ENCODE measurements around the gene NUTM1.

Gene NUTM1

GRCh38 chr15:34314491-34315490, 28.3 kb upstream of the NUTM1 start:
- H3K9ac ChIP-seq (ENCODE audit: low read depth, low read length, poor library complexity, severe bottlenecking): peak overlapping the region; percentile 11
- no peaks in the 10 kb centered on the region for H3F3A ChIP-seq (ENCODE audit: low read depth)
- TF ChIP-seq EZH2phosphoT487 (IDR thresholded peaks at IDR 0.05; ENCODE audit: borderline replicate concordance) (no peak), CTCF (conservative IDR thresholded peaks at IDR 0.05; ENCODE audit: low read length) (no peak)
- no peaks in the 10 kb centered on the region for H3K9me3 ChIP-seq (ENCODE audit: insufficient read depth, low read depth, low read length)
- no peak overlapping the region for H2AFZ ChIP-seq (ENCODE audit: low read length)
- peaks cover 69% of the 10 kb centered on the region for H3K4me1 ChIP-seq (ENCODE audit: insufficient read depth, low read length, poor library complexity, severe bottlenecking)
- H3K79me2 ChIP-seq (ENCODE audit: insufficient read depth, low read length): peaks cover 98% of the 10 kb centered on the region
- H3K36me3 ChIP-seq (ENCODE audit: insufficient read depth, low read length): peaks cover 17% of the 10 kb centered on the region
- H3K9me2 ChIP-seq (replicated peaks; ENCODE audit: low read depth, low read length): no peaks in the 10 kb centered on the region
- peaks cover 33% of the 10 kb centered on the region for H4K20me1 ChIP-seq (ENCODE audit: insufficient read depth, low read length, poor library complexity, severe bottlenecking)
- H3K27me3 ChIP-seq (ENCODE audit: insufficient read depth, low read length, poor library complexity, severe bottlenecking): no peaks in the 10 kb centered on the region
- H3K4me2 ChIP-seq (ENCODE audit: low read depth, low read length, poor library complexity, severe bottlenecking): peak overlapping the region; percentile 84
- H3K4me3 ChIP-seq (ENCODE audit: low read length, poor library complexity, severe bottlenecking): peak overlapping the region; percentile 13

GRCh38 chr15:34318277-34319079, 24.6 kb upstream of the NUTM1 start:
- Histone ChIP-seq H3K4me2 (ENCODE audit: low read depth, low read length, poor library complexity, severe bottlenecking) (peak overlapping the region; percentile 84), H3K27me3 (ENCODE audit: insufficient read depth, low read length, poor library complexity, severe bottlenecking) (no peaks in the 10 kb centered on the region), H3K36me3 (ENCODE audit: insufficient read depth, low read length) (peaks cover 3% of the 10 kb centered on the region), H3K79me2 (ENCODE audit: insufficient read depth, low read length) (peaks cover 98% of the 10 kb centered on the region), H3K9ac (ENCODE audit: low read depth, low read length, poor library complexity, severe bottlenecking) (peak overlapping the region; percentile 58), H3F3A (ENCODE audit: low read depth) (no peaks in the 10 kb centered on the region), H2AFZ (ENCODE audit: low read length) (no peak overlapping the region), H3K4me3 (ENCODE audit: low read length, poor library complexity, severe bottlenecking) (peak overlapping the region; percentile 72), H4K20me1 (ENCODE audit: insufficient read depth, low read length, poor library complexity, severe bottlenecking) (peaks cover 28% of the 10 kb centered on the region), H3K9me2 (replicated peaks; ENCODE audit: low read depth, low read length) (no peaks in the 10 kb centered on the region), H3K9me3 (ENCODE audit: insufficient read depth, low read depth, low read length) (no peaks in the 10 kb centered on the region), H3K4me1 (ENCODE audit: insufficient read depth, low read length, poor library complexity, severe bottlenecking) (peaks cover 59% of the 10 kb centered on the region)
- TF ChIP-seq CTCF (conservative IDR thresholded peaks at IDR 0.05; ENCODE audit: low read length) (no peak), EZH2phosphoT487 (IDR thresholded peaks at IDR 0.05; ENCODE audit: borderline replicate concordance) (no peak)

GRCh38 chr15:34323217-34323616, 19.9 kb upstream of the NUTM1 start:
- Histone ChIP-seq H3K27me3 (ENCODE audit: insufficient read depth, low read length, poor library complexity, severe bottlenecking) (no peaks in the 10 kb centered on the region), H3K4me2 (ENCODE audit: low read depth, low read length, poor library complexity, severe bottlenecking) (no peak overlapping the region), H3K4me3 (ENCODE audit: low read length, poor library complexity, severe bottlenecking) (no peak overlapping the region), H3K9ac (ENCODE audit: low read depth, low read length, poor library complexity, severe bottlenecking) (no peak overlapping the region), H4K20me1 (ENCODE audit: insufficient read depth, low read length, poor library complexity, severe bottlenecking) (peaks cover 14% of the 10 kb centered on the region), H3K79me2 (ENCODE audit: insufficient read depth, low read length) (peaks cover 99% of the 10 kb centered on the region), H3K9me3 (ENCODE audit: insufficient read depth, low read depth, low read length) (no peaks in the 10 kb centered on the region), H3K9me2 (replicated peaks; ENCODE audit: low read depth, low read length) (no peaks in the 10 kb centered on the region), H2AFZ (ENCODE audit: low read length) (no peak overlapping the region), H3K4me1 (ENCODE audit: insufficient read depth, low read length, poor library complexity, severe bottlenecking) (peaks cover 44% of the 10 kb centered on the region), H3K36me3 (ENCODE audit: insufficient read depth, low read length) (peaks cover 5% of the 10 kb centered on the region), H3F3A (ENCODE audit: low read depth) (no peaks in the 10 kb centered on the region)
- TF ChIP-seq EZH2phosphoT487 (IDR thresholded peaks at IDR 0.05; ENCODE audit: borderline replicate concordance) (no peak), CTCF (conservative IDR thresholded peaks at IDR 0.05; ENCODE audit: low read length) (no peak)
